Sigmoid colon (tissue), 7 donors: ENCODE measurements around the gene UBE3A. TPM values are rescaled to one million over a fixed set of nuclear protein-coding genes. Genes with fewer than 3 reads are reported as not detected.

Experiments used
- DNase-seq: peaks from one replicate; pipeline ENCODE4 v3.0.0-alpha.2; 2019
- H3K27ac ChIP-seq, 4 donors: fragments of 200-600 bp; sonication (generic); one replicate each; pipeline ENCODE4 v1.5.1; 2016 to 2019; ENCODE audit warnings: mild to moderate bottlenecking in 1 of 4
- H3K27me3 ChIP-seq, 3 donors: fragments of 200-600 bp; sonication (generic); one replicate each; pipeline ENCODE4 v1.5.1; 2019; ENCODE audit warnings: mild to moderate bottlenecking in 1 of 3
- H3K36me3 ChIP-seq, 4 donors: fragments of 200-600 bp; sonication (generic); one replicate each; pipeline ENCODE4 v1.5.1; 2016 to 2019
- H3K4me1 ChIP-seq, 4 donors: fragments of 200-600 bp; sonication (generic); one replicate each; pipeline ENCODE4 v1.5.1; 2017 to 2019
- H3K4me3 ChIP-seq, 4 donors: fragments of 200-600 bp; sonication (generic); one replicate each; pipeline ENCODE4 v1.5.1; 2017 to 2019; ENCODE audit warnings: mild to moderate bottlenecking in 2 of 4, moderate library complexity in 1 of 4
- H3K9me3 ChIP-seq, 4 donors: fragments of 200-600 bp in 3 of 4; sonication (generic) in 3 of 4; one replicate each; pipeline versions ENCODE4 v1.5.1 to v1.6.1; 2013 to 2019
- EP300 ChIP-seq, 4 donors: sonication (generic); formaldehyde crosslinking; IDR thresholded peaks; one replicate each; pipeline ENCODE4 v1.6.1; 2017; ENCODE audit warnings: antibody characterized with exemption in 4 of 4
- POLR2A ChIP-seq, 2 donors: fragments of 450-650 bp; IDR thresholded peaks; one replicate each; pipeline ENCODE4 v1.6.1; 2016; ENCODE audit warnings: antibody characterized with exemption in 2 of 2, mild to moderate bottlenecking in 2 of 2, moderate library complexity in 2 of 2
- POLR2AphosphoS5 ChIP-seq, 4 donors: sonication (generic); formaldehyde crosslinking; IDR thresholded peaks; one replicate each; pipeline ENCODE4 v1.6.1; 2017; ENCODE audit warnings: antibody characterized with exemption in 4 of 4
- WGBS, 2 donors: extraction: QIAGEN DNeasy Blood & Tissue Kit; methylation state at CpG; one replicate each; pipeline ENCODE4 v1.1.7; 2013; 5-methylcytosine and 5-hydroxymethylcytosine counted together
- intact Hi-C: fragments of 100-400 bp; cut with DNase I; formaldehyde crosslinking; loops from one replicate; pipeline ENCODE4 v1.15.1; 2023
- polyA plus RNA-seq, 3 donors: library from polyadenylated mRNA; stranded (reverse); fragments of 200-250 nt; gene quantifications; one replicate each; pipeline ENCODE4 v1.2.3, GENCODE V29; 2013
- total RNA-seq, 4 donors: library from RNA; depleted of rRNA; stranded (reverse); fragments of >200 nt; gene quantifications; one replicate each; pipeline ENCODE4 v1.1.0, GENCODE V29; 2016
- TF ChIP-seq, protein P1 (sequence below), 4 experiments: fragments of 450-650 bp in 3 of 4; fragments of 200-600 bp in 1 of 4; IDR thresholded peaks; one replicate each; pipeline ENCODE4 v1.5.1; 2016 to 2019; ENCODE audit warnings: antibody characterized with exemption in 4 of 4, mild to moderate bottlenecking in 3 of 4, moderate library complexity in 2 of 4
- donor health status: healthy with polysubstance abuse.
- donor health status: Bipolar disorder and iron deficiency.
- donor health status: healthy.

The UBE3A gene
- total and polyA plus RNA-seq, 7 donors: 12.6 to 103 (median 70.9) TPM

DNA sequence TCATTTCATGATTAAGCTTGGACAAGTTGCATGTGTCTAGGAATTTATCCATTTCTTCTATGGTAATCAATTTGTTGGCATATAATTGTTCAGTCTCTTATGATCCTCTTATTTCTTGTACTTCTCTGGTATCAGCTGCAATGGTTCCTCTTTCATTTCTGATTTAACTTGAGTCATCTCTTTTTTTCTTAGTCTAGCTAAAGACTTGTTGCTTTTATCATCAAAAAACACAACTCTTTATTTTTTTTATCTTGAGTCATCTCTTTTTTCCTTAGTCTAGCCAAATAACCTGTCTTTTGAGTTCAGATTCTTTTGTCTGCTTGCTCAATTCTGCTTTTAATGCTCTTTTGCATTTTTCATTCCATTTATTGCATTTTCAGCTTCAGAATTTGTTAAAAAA lies 37.3 kb downstream of the UBE3A start:
- Histone ChIP-seq H3K27me3 (no peaks in the 10 kb centered on the region), H3K4me3 (no peak overlapping the region), H3K9me3 (peaks cover 0 to 3% (median 0%) of the 10 kb centered on the region in 4 donors), H3K36me3 (peaks cover 0 to 35% (median 8%) of the 10 kb centered on the region in 4 donors), H3K27ac (no peak overlapping the region), H3K4me1 (peaks cover 0 to 5% (median 0%) of the 10 kb centered on the region in 4 donors)
- TF ChIP-seq POLR2AphosphoS5 (IDR thresholded peaks at IDR 0.05) (no peak), EP300 (IDR thresholded peaks at IDR 0.05) (no peak), POLR2A (IDR thresholded peaks at IDR 0.05) (no peak)
- TF ChIP-seq, protein P1, sequence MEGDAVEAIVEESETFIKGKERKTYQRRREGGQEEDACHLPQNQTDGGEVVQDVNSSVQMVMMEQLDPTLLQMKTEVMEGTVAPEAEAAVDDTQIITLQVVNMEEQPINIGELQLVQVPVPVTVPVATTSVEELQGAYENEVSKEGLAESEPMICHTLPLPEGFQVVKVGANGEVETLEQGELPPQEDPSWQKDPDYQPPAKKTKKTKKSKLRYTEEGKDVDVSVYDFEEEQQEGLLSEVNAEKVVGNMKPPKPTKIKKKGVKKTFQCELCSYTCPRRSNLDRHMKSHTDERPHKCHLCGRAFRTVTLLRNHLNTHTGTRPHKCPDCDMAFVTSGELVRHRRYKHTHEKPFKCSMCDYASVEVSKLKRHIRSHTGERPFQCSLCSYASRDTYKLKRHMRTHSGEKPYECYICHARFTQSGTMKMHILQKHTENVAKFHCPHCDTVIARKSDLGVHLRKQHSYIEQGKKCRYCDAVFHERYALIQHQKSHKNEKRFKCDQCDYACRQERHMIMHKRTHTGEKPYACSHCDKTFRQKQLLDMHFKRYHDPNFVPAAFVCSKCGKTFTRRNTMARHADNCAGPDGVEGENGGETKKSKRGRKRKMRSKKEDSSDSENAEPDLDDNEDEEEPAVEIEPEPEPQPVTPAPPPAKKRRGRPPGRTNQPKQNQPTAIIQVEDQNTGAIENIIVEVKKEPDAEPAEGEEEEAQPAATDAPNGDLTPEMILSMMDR (IDR thresholded peaks at IDR 0.05): no peak
- intact Hi-C loops: no loop called here
- DNase-seq: no peak

DNA sequence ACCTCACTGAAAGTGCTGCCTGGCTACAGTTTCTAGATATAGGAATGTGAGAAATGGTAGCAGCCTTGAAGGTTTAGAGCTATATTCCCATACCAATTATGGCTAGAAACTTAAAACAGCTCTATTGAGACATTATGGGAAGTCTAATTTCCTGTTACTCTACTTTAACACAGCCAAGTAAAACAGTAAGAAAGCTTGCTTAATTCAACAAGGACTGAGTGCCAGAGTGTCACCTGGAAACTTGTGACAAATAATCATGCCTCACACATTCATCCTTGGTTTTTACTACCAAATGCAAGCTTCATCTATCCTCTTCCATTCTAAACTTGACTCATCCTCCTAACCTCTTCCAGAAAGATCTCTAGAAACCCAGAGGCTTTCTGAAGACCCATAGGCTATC lies 41.7 kb downstream of the UBE3A start:
- H3K9me3 ChIP-seq: peaks cover 0 to 3% (median 0%) of the 10 kb centered on the region in 4 donors
- H3K4me3 ChIP-seq: no peak overlapping the region
- peaks cover 0 to 8% (median 1%) of the 10 kb centered on the region in 4 donors for H3K36me3 ChIP-seq
- H3K27me3 ChIP-seq: no peaks in the 10 kb centered on the region
- intact Hi-C loops: no loop called here
- H3K27ac ChIP-seq: no peak overlapping the region
- peaks cover 0 to 13% (median 5%) of the 10 kb centered on the region in 4 donors for H3K4me1 ChIP-seq
- DNase-seq: no peak
- TF ChIP-seq, protein P1 (IDR thresholded peaks at IDR 0.05): no peak
- TF ChIP-seq POLR2A (IDR thresholded peaks at IDR 0.05) (no peak), POLR2AphosphoS5 (IDR thresholded peaks at IDR 0.05) (no peak), EP300 (IDR thresholded peaks at IDR 0.05) (no peak)

DNA sequence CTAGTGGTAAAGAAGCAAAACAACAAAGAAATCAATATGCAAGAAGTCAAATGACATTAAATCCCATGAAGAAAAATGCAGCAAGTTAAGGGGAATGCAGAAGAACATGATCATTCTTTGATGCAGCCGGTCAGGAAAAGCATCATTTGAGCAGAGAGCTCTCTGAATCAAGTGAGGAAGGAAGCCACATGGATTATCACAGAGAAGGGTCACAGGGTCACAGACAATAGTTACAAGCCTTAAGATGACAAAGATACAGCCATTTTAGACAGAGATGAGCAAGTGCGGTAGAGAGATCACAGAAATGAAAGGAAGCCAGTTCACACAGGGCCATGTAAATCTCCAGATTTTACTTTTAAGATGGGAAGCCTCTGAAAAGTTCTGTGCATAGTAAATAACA lies 43.9 kb downstream of the UBE3A start:
- intact Hi-C loops: no loop called here
- Histone ChIP-seq H3K4me3 (no peak overlapping the region), H3K27me3 (no peaks in the 10 kb centered on the region), H3K4me1 (peaks cover 0 to 13% (median 6%) of the 10 kb centered on the region in 4 donors), H3K27ac (no peak overlapping the region), H3K36me3 (peaks cover 0 to 4% (median 0%) of the 10 kb centered on the region in 4 donors), H3K9me3 (no peaks in the 10 kb centered on the region)
- TF ChIP-seq, protein P1 (IDR thresholded peaks at IDR 0.05): no peak
- TF ChIP-seq POLR2AphosphoS5 (IDR thresholded peaks at IDR 0.05) (no peak), EP300 (IDR thresholded peaks at IDR 0.05) (no peak), POLR2A (IDR thresholded peaks at IDR 0.05) (no peak)
- WGBS, 2 donors: 90 to 93% methylated on average over 2 of the region's 2 CpGs
- DNase-seq: no peak

DNA sequence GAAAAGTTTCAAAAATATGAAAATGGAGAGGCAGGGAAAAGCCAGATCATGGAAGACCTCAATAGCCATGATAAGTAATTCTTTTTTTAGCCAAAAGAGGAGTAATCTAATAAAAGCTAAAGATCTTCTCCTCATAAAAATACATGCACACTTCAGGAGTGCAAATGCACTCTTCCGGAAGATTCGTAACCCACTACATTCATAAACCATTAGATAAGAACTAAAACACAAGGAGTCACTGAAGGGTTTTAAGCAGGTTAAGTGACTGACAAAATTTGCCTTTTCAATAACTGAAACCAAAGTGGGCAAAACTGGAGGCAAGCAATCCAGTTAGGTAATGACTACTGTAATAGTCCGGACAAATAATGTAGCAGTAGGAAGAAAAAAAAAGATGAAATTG lies 46.0 kb downstream of the UBE3A start:
- H3K36me3 ChIP-seq: peaks cover 0 to 4% (median 0%) of the 10 kb centered on the region in 4 donors
- H3K4me3 ChIP-seq: no peak overlapping the region
- no peaks in the 10 kb centered on the region for H3K9me3 ChIP-seq
- no peak for DNase-seq
- H3K27ac ChIP-seq: peak overlapping the region in 3 of 4 donors; percentile 1 to 56 (median 11)
- H3K4me1 ChIP-seq: peaks cover 0 to 13% (median 6%) of the 10 kb centered on the region in 4 donors
- intact Hi-C loops: no loop called here
- 96 to 99% methylated on average over 3 of the region's 3 CpGs for WGBS, 2 donors
- no peak for TF ChIP-seq EP300 (IDR thresholded peaks at IDR 0.05)
- no peak for TF ChIP-seq POLR2A (IDR thresholded peaks at IDR 0.05)
- TF ChIP-seq POLR2AphosphoS5 (IDR thresholded peaks at IDR 0.05): no peak
- TF ChIP-seq, protein P1 (IDR thresholded peaks at IDR 0.05): no peak
- no peaks in the 10 kb centered on the region for H3K27me3 ChIP-seq
